Tongue (tissue), 3 donors: Measurements from ENCODE around the gene TARP. TPM values are rescaled to one million over a fixed set of nuclear protein-coding genes. Genes with fewer than 3 reads are reported as not detected.

ENCODE experiments used
- DNase-seq: peaks from one replicate; pipeline ENCODE4 v3.0.0-alpha.2; 2015
- small RNA-seq: library from RNA; depleted of rRNA; stranded (forward); fragments of <200 nt; gene quantifications from one replicate; pipeline ENCODE3, GENCODE V24; 2014; ENCODE audit warnings: low replicate concordance
- total RNA-seq: library from RNA; depleted of rRNA; stranded (reverse); fragments of >200 nt; gene quantifications from one replicate; pipeline ENCODE4 v1.2.3, GENCODE V29; 2014

Gene TARP

GRCh38 chr7:38211940-38212339 is 61.5 kb downstream of the TARP start:
- peak; percentile 52 for DNase-seq

GRCh38 chr7:38211486-38211885 is 62.0 kb downstream of the TARP start:
- peak; percentile 32 for DNase-seq

Small RNA genes within 50 kb of the gene (small RNA-seq; reads per million reads assigned to genes)
- gene TRGJ1 (not detected), gene TRGJ2 (not detected), gene TRGJP (not detected), gene TRGJP1 (not detected), gene TRGJP2 (not detected), gene TRGVA (not detected)

Other genes with a start within 250 kb of the TARP start
- 48.7 TPM for gene STARD3NL, start 95.4 kb downstream of the TARP start, total RNA-seq